Activated CD4-positive, alpha-beta T cell treated with anti-CD3 and anti-CD28 coated beads, Interleukin-2, amount 50 U/mL, for 1 hour (primary cell): ENCODE results near the gene PSME3IP1.
"Not testable (repeated sequence)": the region's sequence is repeated elsewhere in the genome, so short reads cannot be mapped to it uniquely, and the experiment has no call there.

Experiments
- DNase-seq: peaks from one replicate; pipeline ENCODE4 v3.0.0-alpha.2; 2020

Gene PSME3IP1

DNA sequence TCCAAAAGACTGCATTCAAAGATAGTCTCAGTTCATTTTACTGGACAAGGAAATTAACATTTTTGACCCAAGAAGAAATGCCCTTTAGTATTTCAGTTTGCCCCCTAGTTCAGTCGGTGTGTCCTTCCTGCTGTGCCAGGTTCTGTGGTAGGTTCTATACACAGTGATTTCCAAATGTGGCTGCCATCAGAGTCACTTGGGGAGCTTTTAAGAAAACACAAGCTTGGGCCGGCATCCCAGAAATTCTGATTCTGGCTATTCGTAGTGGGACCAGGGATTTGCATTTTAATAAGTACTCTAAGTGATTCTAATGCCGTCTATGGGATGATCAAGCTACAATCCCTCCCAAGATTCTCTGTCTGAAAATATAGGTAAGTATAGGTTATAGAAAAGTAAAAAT is 10.4 kb upstream of the PSME3IP1 start:
- no peak for DNase-seq

DNA sequence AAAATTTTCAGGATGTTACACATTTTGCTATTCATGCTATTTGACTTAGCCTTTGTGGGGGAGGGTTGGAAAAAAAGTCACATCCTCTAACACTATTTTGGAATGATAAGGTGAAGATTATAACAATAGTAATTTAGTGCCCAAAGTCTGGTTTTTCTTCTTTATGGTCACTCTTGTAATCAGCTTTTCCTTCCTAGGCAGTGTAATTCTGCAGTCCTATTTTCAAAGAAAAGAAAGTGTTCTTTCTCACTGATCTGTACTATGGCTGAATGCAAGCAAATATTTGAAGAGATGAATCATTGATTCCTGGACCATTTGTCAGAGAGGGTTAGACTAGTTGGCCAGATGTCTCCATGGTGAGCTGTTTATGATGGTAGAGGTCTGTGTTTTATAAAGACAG is 8.7 kb upstream of the PSME3IP1 start:
- DNase-seq, result no peak

DNA sequence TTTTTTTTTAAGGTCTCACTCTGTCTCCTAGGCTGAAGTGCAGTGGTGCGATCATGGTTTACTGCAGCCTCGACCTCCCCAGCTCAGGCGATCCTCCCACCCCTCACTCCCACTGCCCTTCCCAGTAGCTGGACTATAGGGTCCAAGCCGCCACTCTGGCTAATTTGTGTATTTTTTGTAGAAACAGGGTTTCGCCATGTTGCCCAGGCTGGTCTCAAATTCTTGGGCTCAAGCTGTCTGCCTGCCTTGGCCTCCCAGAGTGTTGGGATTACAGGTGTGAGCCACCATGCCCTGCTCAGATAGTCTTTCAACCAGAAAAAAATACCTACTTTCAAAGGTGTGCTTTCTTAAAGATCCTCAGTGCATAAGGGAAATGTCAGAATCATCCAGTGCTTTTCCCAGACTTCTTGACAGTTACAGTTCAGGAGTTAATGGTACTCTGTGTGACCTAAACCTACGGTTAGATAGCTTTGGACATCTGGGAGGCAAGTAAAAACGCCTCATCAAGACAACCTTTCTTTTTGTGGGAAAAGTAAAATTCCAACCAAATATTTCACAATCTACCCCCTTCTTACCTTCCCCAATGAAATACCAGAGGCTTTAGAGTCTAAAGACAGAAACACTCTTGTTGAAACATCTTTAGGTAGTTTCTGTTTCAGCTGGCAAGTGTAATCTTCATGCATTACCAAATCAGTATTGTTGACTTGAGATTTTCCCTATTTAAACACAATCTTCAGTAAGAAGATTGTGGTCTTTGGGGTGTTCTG is 7.1 kb upstream of the PSME3IP1 start:
- no peak for DNase-seq

DNA sequence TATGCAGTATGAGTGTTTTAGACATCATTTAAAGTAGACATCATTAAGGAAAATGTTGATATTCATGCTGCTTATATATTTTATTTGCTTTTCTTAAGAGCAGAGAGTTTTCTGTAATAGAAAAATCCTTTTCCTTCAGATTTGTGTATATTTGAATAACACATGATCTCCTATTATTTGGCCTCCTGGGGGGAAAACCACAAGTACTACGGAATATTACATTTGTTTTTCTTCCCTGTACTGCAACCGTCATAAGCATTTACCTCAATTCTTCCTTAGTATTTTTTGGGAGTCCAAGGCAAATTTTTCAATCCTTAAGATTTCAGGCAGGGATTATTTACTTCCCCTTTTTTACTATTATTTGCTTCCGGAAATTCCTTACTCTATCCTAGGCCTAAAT is 6.3 kb upstream of the PSME3IP1 start:
- no peak for DNase-seq

DNA sequence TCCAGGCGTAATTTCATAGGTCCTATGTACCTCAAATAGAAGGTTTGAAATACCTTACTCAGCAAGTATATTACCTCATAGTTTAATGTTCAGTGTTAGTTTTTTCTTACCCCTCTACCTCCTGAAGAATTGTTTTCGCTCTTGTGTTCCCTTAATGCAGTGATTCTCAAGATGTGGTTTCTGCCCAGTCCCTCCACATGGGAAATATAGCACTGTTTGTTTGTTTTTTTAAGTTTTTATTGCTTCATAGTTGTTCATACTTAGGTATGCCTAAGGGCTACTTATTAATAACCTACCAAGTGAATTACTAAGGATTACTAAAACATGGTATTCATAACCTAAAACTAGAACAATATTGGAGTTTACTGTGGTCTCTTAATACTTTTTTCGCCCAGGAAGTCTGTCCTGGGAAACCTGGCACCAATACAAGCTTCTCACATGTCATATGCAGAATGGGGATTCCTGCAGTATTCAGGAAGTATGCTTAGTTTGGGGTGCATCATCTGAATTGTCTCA is 5.3 kb upstream of the PSME3IP1 start:
- no peak for DNase-seq

DNA sequence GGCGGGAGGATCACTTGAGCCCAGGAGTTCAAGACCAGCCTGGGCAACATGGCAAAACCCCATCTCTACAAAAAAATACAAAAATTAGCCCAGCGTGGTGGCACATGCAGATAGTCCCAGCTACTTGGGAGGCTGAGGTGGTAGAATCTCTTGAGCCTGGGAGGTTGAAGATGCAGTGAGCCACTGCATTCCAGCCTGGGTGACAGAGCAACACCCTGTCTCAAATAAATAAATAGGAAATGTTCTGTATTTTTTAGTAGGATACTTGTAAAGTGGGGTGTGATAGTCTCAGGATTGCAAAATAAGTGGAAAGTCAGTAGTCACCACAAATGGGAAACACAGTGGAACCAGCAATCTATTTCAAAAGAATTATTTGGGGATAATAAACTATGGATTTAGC is 4.3 kb upstream of the PSME3IP1 start:
- DNase-seq, result no peak

DNA sequence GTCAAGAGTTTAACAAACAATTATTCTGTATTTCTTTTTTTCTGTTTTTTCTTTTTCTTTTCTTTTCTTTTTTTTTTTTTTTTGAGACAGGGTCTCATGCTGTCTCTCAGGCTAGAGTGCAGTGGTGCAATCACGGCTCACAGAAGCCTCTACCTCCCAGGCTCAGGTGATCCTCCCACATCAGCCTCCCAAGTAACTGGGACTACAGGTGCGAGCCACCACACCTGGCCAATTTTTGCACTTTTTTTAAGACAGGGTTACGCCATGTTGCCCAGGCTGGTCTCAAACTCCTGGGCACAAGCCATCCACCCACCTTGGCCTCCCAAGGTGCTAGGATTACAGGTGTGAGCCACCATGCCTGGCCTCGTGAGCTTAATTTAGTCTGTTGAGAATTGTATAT is 3.7 kb upstream of the PSME3IP1 start:
- DNase-seq, result not testable (repeated sequence)

DNA sequence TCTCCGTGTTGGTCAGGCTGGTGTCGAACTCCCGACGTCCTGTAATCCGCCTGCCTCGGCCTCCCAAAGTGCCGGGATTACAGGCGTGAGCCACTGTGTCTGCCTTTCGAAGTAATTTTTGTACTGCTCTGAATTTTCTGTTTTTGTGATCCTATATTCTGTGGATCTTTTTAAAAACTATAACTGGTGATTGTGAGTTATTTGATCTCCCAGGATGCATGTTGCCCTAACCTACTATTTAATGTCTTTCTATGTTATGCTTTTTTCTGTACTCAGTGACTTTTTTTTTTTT is 2.8 kb upstream of the PSME3IP1 start:
- no peak for DNase-seq

DNA sequence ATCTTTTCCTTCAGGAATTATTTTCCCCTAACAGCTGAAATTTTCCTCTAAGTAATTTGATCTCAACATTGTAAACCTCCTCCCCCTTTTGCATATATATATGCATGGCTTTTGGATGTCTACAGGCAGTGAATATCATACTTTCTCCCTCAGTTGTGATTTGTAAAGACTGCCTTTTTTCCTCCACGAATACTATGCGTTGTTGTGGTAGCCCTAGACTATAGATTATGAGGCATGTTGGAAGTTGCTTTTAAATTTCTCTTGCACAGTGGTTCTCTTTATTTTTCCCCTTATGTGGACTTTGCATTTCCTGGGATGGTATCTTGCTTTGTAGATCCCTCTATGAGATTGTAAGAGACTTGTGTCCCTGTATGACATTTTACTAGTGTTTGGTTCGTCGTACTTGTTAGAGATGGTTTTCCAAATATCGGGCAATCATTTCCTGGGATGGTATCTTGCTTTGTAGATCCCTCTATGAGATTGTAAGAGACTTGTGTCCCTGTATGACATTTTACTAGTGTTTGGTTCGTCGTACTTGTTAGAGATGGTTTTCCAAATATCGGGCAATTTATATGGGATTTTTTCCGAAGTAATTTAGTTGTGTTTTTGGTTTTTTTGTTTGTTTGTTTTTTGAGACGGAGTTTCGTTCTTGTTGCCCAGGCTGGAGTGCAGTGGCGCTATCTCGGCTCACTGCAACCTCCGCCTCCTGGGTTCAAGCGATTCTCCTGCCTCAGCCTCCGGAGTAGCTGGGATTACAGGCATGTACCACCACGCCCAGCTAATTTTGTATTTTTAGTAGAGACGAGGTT is 2.3 kb upstream of the PSME3IP1 start:
- not testable (repeated sequence) for DNase-seq

DNA sequence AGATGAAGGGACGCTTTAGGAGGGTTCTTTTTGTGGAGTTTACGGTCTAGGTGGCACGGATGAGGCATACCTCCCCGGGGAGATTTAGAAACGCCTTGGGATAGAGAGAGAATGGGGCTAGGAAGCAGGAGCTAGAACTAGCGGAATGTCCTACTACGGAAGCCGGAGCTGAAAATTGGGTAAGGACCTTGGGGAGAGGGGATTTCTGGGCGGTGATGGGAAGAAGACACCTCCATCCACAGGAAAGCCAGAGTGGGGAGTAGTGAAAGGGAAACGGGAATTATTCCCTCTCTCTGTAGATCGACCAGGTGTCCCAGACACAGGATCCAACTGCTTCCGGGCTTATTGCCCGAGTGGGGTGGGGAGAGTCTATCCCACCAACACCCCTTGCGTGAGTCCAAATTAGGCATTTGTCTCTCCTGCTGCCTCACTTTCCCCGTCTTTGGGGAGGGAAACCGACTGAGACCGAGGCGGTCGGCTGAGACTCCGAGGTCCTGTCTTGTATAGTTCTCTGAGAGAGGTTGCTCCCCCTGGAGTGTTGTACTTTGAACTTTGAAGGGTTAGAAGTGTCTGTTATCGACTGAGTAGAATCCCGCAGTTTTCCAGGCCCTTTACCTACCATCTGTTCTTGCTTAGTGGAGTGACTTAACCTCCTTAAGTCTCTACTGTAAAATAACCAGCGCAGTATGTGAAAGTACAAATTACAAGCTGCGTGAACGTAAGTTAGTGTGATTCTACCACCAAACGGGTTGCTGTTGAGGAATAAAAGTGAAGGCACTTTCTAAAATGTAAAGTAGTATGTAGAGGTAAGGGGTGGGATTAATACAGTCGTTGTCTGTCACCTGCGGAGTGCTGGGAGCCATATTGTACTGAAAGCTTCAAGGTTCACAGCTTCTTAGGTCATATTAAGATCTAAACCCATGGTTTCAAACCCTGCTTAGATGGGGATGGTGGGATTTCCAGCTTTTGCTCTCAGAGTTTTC is 1.3 kb upstream of the PSME3IP1 start:
- peak; percentile 8 for DNase-seq

DNA sequence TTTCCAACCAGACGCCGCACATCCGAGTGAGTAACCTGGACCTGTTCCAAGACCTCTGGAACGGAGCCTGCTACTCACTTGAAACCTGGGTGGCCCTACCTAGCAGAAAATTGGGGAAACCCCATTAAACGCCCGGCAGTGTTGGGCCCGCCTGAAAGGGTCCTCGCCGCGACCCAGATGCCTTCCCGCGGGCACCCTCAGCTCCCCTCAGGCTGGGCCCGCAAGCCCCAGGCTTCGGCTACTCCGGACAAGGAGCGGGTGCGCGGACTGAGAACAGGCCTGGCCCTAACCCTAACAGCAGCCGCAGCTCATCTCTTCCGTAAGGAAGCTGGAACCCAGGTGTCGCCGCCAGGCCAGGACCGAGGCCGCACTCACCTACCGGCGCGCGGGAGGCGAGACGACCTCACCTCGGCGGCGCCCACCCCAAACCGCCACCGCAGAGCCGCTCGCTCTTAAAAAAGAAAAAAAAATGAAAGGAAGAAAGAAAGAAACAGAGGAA is 344 bp downstream of the PSME3IP1 start:
- no peak for DNase-seq

DNA sequence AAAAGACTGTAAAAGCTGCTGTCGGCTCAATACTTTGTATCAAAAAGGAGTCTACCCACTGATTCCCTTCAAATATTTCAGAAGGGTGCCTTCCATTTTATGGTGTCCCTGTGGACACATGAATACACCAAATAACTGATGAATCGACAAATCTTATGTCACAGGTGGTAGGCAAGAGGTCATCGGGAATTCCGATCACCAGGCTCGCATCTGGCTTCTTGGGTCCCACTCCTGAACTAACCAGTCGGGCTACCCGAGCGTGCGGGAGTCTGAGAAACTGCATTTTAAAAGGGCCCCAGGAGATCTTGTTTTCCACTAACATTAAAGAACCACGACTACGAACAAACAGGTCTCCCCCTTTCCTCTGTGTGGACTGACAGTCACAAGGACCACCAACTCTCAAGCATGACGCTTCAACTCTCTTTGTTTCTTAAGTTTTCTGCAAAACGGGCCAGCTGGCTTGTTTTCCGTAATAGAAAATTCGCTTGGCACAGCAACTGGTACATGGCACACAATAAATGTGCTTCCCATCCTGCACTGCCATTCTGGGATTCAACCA is 873 bp downstream of the PSME3IP1 start:
- DNase-seq, result peak; percentile 2

DNA sequence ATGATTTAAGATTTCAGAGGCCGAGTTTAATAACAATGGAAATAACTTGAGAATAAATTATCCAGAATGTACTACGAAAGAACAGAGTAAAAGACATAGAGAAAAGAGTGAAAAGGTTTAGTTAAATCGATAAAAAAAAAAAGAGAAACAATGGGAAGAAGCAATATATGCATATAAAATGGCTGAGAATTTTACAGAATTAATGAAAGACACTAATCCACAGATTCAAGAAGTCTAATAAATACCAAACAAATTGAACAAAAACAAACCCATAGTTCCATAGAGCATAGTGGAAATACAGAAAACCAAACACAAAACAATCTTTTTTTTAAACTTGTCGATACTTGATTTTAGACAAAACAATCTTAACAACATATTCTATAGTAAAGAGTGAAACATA is 1.7 kb downstream of the PSME3IP1 start:
- DNase-seq, result no peak

DNA sequence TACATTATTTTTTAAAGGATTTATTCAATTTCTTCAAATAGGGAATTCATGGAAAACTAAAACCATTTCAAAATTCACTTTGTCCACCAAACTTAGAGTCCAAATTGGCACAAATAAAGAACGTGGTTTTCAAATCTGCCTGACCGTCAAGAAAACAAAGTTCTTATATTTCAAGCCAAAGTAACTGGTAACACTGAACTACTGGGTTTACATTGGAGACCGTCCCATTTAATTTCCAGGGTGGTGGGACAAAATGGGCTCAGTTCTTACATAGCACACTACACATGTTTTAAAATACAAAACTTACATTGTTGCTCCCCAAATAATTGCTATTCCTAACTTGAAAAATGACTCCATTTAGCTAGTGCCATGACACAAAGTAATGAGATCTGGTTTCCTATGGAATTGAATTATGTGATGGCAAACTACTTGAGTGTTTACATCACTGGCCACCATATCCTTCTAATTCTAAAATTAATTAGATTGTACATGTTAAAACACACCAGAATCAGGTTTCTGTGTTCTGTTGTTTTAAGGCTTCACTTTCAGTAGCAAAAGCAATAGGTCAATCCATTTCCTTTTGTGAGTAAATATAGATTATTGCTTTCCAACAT is 6.5 kb downstream of the PSME3IP1 start:
- DNase-seq, result no peak

DNA sequence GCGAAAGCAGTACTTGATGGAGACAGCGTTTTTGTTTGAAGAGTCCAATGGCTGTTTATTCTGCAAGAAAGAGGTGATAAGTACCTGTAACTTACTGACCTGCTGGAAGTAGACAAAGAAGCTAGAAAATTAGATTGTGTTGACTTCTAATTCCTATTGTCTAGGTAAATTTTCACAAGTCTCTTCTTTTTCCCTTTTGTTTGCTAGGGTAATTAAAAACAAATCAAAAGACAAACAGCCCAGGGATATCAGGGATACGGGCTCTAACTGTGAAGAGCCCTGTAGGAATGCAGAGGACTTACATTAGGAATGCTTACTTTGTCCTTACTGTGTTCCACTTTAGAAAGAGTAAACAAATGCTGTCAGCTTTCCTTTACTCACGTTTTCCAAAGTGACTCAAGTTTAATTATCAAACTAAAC is 7.0 kb downstream of the PSME3IP1 start:
- DNase-seq, result no peak

DNA sequence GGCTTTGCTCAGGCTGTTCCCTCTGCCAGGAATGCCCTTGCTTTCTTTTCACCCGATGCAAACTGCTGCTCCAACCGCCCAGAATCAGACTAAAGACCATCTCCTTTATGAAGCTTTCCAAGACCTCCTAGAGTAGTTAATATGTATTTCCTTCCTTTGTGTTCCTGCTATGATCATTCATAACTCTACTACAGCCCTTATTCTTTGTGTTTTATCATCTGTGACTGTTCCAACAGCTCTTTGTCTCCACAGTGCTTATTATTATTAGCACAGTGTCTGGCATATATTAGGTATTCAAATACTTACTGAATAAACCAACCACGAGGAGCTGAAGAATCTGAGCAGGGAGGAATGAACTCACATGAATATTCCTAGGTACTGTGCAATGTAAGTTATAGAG is 7.6 kb downstream of the PSME3IP1 start:
- DNase-seq, result no peak

DNA sequence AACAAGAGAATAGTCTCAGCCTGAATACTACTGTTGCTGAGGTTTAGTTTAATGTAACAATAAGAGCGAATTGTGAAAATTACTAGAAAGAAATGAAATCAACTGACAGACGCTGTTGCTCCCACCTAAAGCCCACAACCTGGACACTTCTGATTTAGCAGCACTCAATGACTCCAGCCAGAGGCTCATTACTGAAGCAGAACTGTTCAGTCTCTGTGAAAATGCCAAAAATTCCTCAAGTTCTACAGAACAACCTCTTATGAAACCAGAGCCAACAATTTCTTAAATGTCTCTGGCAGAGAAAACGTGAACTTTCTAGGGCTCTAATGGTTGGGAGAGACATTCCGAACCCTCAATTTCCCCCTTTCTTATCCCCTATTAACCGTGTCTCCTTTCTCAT is 9.9 kb downstream of the PSME3IP1 start:
- no peak for DNase-seq

DNA sequence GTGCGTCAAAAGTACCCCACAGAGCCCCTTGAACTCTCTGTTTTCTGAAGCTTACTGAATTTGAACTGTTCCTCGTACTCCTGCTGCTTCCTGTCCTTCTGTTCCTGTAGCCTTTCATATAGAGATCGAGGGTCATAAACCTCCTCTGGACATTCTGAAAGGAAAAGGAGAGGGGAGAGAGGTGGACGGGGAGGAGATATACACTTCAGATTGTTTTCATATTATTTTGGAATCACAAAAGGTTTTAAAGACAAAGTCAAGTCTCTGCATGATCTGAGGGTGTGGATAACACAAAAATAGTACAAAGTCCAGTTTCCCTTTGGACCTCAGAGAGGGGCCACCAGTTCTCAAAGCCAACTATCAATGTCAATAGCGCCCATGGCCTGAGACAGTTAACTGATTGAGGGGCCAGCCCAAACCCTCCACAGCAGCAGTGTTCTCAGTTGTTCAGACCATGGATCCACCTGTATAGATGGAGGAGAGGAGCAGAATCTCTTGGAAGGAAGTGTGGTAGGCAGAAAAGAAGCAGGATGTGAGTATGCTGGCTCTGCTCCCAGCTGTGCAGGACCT is 13.0 kb downstream of the PSME3IP1 start:
- no peak for DNase-seq

DNA sequence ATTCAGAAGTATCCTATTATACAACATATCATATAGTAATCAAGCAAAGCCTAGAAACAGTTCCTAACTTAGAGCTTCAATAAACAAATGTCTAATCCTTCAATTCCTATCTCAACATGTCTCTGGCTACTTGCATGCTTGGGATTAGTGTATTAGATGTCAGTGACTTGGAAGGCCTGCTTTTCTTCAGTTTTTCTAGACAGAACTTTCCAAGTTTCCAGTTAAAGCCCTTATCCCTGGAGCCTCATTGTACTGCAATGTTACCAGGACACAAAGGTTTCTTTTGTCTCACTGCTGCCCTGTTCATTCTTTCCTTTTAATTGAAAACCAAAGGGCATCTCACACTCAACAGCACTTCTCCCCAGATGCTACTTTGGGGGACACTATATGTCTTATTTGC is 16.5 kb downstream of the PSME3IP1 start:
- DNase-seq, result no peak

DNA sequence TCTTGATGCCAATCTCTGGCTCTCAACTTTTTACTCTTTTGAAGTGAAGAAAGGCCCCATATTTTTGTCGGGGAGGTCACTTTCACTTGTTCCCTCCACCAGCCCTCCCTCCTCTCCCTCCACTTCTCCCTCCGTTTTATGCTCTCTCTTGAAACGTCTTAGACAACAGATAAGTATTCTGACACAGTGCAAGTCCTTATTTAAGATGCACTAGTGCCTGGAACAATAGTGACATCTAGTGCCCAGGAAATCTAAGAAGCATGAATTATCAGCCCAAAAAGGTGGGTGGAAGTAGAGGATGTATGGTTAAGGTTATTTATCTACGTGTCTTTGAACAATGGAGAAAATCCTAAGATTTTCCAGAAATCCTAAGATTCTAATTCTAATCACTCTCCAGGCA is 17.9 kb downstream of the PSME3IP1 start:
- no peak for DNase-seq

DNA sequence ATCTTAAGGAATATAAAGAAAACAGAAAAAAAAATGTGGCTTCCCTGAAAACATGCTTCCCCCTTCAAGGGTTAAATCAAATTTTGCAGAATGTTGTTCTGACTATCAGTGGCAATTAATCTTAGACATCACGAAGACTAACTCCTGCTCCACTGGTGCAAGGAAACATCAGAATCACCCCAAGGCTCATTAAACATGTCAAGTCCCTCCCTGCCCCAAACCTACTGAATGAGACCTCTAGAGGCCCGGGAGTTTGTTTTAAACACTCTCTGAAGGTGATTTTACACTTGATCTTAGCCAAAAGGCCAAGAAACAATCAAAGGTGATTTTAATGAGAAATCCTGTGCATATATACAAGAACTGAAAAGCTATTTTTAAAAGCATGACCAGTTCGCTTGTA is 18.3 kb downstream of the PSME3IP1 start:
- DNase-seq, result no peak

DNA sequence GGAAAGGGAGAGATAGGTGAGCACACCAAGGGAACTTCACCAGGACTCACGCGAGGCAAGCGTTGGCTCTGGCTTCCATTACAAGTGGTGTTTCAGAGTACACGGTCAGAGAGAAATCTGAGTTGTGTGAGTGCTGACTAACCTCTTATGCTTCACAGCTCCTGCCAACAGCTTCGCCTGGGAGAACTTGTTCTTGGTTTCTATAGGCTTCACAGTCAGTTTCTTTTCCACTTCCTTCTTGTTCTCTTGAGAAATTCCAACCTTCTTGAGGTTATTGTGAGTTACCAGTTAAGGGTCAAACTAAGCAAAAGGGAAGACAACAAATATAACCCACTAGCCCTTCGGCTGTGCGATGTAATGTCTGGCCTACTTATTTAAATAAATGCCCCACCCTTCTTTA is 18.9 kb downstream of the PSME3IP1 start:
- no peak for DNase-seq
